Brain microvascular endothelial cell (primary cell): ENCODE results near the gene NAA15.

Experiments used
- DNase-seq: peaks from one replicate; pipeline ENCODE4 v3.0.0-alpha.2; 2020
- H3K27ac ChIP-seq: fragments of 250-450 bp; sonication (Bioruptor Pico); 2 replicates; pipeline ENCODE4 v1.5.1; 2020; ENCODE audit warnings: mild to moderate bottlenecking, moderate library complexity
- H3K27me3 ChIP-seq: fragments of 250-450 bp; sonication (Bioruptor Pico); replicated peaks from 2 replicates; pipeline ENCODE4 v1.5.1; 2020; ENCODE audit warnings: mild to moderate bottlenecking
- H3K36me3 ChIP-seq: fragments of 250-450 bp; sonication (Bioruptor Pico); replicated peaks from 2 replicates; pipeline ENCODE4 v1.5.1; 2020; ENCODE audit warnings: mild to moderate bottlenecking
- H3K4me3 ChIP-seq: 2 replicates; pipeline ENCODE4 v1.5.1; 2011; ENCODE audit warnings: low read depth, mild to moderate bottlenecking, control low read depth, low read length, moderate library complexity
- CTCF ChIP-seq: IDR thresholded peaks from 2 replicates; pipeline ENCODE4 v1.5.1; 2011; ENCODE audit warnings: low read depth, mild to moderate bottlenecking, moderate library complexity, low read length, control low read depth, inconsistent platforms; ENCODE audit errors: missing control alignments
- in situ Hi-C: cut with HindIII; loops from 2 replicates; pipeline ENCODE4 v1.10.0; 2017; ENCODE audit warnings: low sequenced_read_pairs, low pct_ligation_motif_present

Gene NAA15

GRCh38 chr4:139337612-139338011 is 36.3 kb downstream of the NAA15 start:
- H3K4me3 ChIP-seq: no peak overlapping the region
- TF ChIP-seq CTCF: no peak
- H3K27ac ChIP-seq: no peak overlapping the region
- in situ Hi-C loops: no loop called here
- H3K27me3 ChIP-seq: no peaks in the 10 kb centered on the region
- H3K36me3 ChIP-seq: peaks cover 9% of the 10 kb centered on the region
- DNase-seq: no peak

GRCh38 chr4:139361301-139361700 is 60.0 kb downstream of the NAA15 start:
- Histone ChIP-seq H3K4me3 (no peak overlapping the region), H3K27ac (no peak overlapping the region), H3K36me3 (peaks cover 8% of the 10 kb centered on the region), H3K27me3 (no peaks in the 10 kb centered on the region)
- DNase-seq: no peak
- no peak for TF ChIP-seq CTCF
- in situ Hi-C loops: no loop called here

- Histone ChIP-seq H3K4me3 (no peak overlapping the region), H3K36me3 (peaks cover 15% of the 10 kb centered on the region), H3K27ac (no peak overlapping the region), H3K27me3 (no peaks in the 10 kb centered on the region)
- in situ Hi-C loops: no loop called here
- no peak for DNase-seq
- TF ChIP-seq CTCF: no peak
These were observed 66.3 kb downstream of the NAA15 start for GRCh38 chr4:139367421-139368090.

- DNase-seq: peak; percentile 28
- in situ Hi-C loops: no loop called here
- no peak overlapping the region for H3K27ac ChIP-seq
These were observed 67.7 kb downstream of the NAA15 start for GRCh38 chr4:139368998-139369397.

GRCh38 chr4:139374251-139374650 is 72.9 kb downstream of the NAA15 start:
- DNase-seq: no peak
- TF ChIP-seq CTCF: no peak
- in situ Hi-C loops: no loop called here
- peaks cover 38% of the 10 kb centered on the region for H3K36me3 ChIP-seq
- no peak overlapping the region for H3K4me3 ChIP-seq
- no peaks in the 10 kb centered on the region for H3K27me3 ChIP-seq
- no peak overlapping the region for H3K27ac ChIP-seq

More at GRCh38 chr4:139368998-139369397, 67.7 kb downstream of the NAA15 start:
- Histone ChIP-seq H3K36me3 (peaks cover 23% of the 10 kb centered on the region), H3K27me3 (no peaks in the 10 kb centered on the region), H3K4me3 (no peak overlapping the region)
- no peak for TF ChIP-seq CTCF

- no peak for DNase-seq
- in situ Hi-C loops: no loop called here
- Histone ChIP-seq H3K36me3 (peaks cover 12% of the 10 kb centered on the region), H3K4me3 (no peak overlapping the region), H3K27me3 (no peaks in the 10 kb centered on the region), H3K27ac (no peak overlapping the region)
- no peak for TF ChIP-seq CTCF
These were observed 85.1 kb downstream of the NAA15 start for GRCh38 chr4:139386421-139386820.
